GM12878 (cell line): Measurements from ENCODE around the gene AK5. TPM values are rescaled to one million over a fixed set of nuclear protein-coding genes. Genes with fewer than 3 reads are reported as not detected.

ENCODE experiments used
- ATAC-seq: fragments of 200-7000 bp; cut with Tn5 transposase; 3 replicates; pipeline ENCODE4 v1.9.1; 2020; ENCODE audit warnings: mild to moderate bottlenecking, moderate library complexity
- BruUV-seq: library from RNA; stranded (reverse); fragments of 400-500 nt; replicated peaks from 2 replicates; lab custom pipeline; 2021; lab: Mats Ljungman, UMichigan
- CTCF ChIA-PET: fragments of 300-600 bp; sonication (Branson Sonifier 250); formaldehyde crosslinking; extraction: SDS; loops from one replicate; lab custom pipeline; 2021; ENCODE audit warnings: inconsistent platforms; lab: Yijun Ruan, JAX
- POLR2A ChIA-PET: fragments of 350-600 bp; formaldehyde crosslinking; extraction: SDS; loops from one replicate; lab custom pipeline; 2021; ENCODE audit warnings: inconsistent platforms; lab: Charles Lee
- RAD21 ChIA-PET: fragments of 300-600 bp; sonication (Branson Sonifier 250); formaldehyde crosslinking; loops from one replicate; lab custom pipeline; 2023; ENCODE audit warnings: antibody characterized with exemption; ENCODE audit not compliant: unreplicated experiment; lab: Charles Lee
- SMC1A ChIA-PET: fragments of 300-600 bp; sonication (Branson Sonifier 250); formaldehyde crosslinking; loops from one replicate; lab custom pipeline; 2023; ENCODE audit not compliant: unreplicated experiment, uncharacterized antibody; lab: Charles Lee
- DNase-seq: peaks from one replicate; pipeline ENCODE4 v3.0.0-alpha.2; 2011; ENCODE audit warnings: low read depth, low spot score
- FAIRE-seq: peaks from 3 replicates; lab custom pipeline; 2011; peaks lifted over from hg19 to GRCh38; lab: Jason Lieb, UNC
- H2AFZ ChIP-seq: 2 replicates; pipeline ENCODE4 v1.6.0; 2011; ENCODE audit warnings: low read depth, low read length, control low read depth; ENCODE audit not compliant: control insufficient read depth
- H3K27ac ChIP-seq: 2 replicates; pipeline ENCODE4 v1.5.1; 2011; ENCODE audit warnings: control low read depth; ENCODE audit not compliant: control insufficient read depth, insufficient read depth
- H3K27me3 ChIP-seq, 2 experiments: replicated peaks in 1 of 2; 2 replicates each; pipeline versions ENCODE4 v1.6.0 to v1.6.1; 2011; ENCODE audit warnings: low read length in 1 of 2; ENCODE audit not compliant: control insufficient read depth in 2 of 2, insufficient read depth in 2 of 2
- H3K36me3 ChIP-seq, 2 experiments: 2 replicates each; pipeline ENCODE4 v1.5.1; 2011; ENCODE audit warnings: low read length in 1 of 2; ENCODE audit not compliant: control insufficient read depth in 2 of 2, insufficient read depth in 2 of 2
- H3K4me1 ChIP-seq: 2 replicates; pipeline ENCODE4 v1.6.1; 2011; ENCODE audit warnings: mild to moderate bottlenecking, low read length, moderate library complexity, mixed read lengths; ENCODE audit not compliant: control insufficient read depth, insufficient read depth
- H3K4me2 ChIP-seq: 2 replicates; pipeline ENCODE4 v1.6.0; 2011; ENCODE audit warnings: control low read depth; ENCODE audit not compliant: control insufficient read depth, insufficient read depth
- H3K4me3 ChIP-seq: fragments of 200-600 bp; sonication (generic); 2 replicates; pipeline ENCODE4 v1.5.1; 2016
- H3K79me2 ChIP-seq: 2 replicates; pipeline ENCODE4 v1.6.0; 2011; ENCODE audit warnings: low read length; ENCODE audit not compliant: control insufficient read depth, insufficient read depth
- H3K9ac ChIP-seq: 2 replicates; pipeline ENCODE4 v1.8.0; 2011; ENCODE audit warnings: low read length, control low read depth, mixed read lengths; ENCODE audit not compliant: control insufficient read depth, insufficient read depth
- H3K9me3 ChIP-seq: replicated peaks from 3 replicates; pipeline ENCODE4 v1.5.1; 2011; ENCODE audit warnings: mild to moderate bottlenecking, low read length; ENCODE audit not compliant: control insufficient read depth, insufficient read depth
- H4K20me1 ChIP-seq: 2 replicates; pipeline ENCODE4 v1.6.0; 2011; ENCODE audit not compliant: control insufficient read depth, insufficient read depth
- ATF3 ChIP-seq: IDR thresholded peaks from 2 replicates; pipeline ENCODE4 v1.6.1; 2011; ENCODE audit warnings: low read depth, mild to moderate bottlenecking, low read length, moderate library complexity, borderline replicate concordance; ENCODE audit errors: extremely low read depth
- DPF2 ChIP-seq: fragments of 450-650 bp; IDR thresholded peaks from 2 replicates; pipeline ENCODE4 v1.6.1; 2017; ENCODE audit warnings: mild to moderate bottlenecking
- EED ChIP-seq: sonication (generic); IDR thresholded peaks from 2 replicates; pipeline ENCODE4 v1.6.1; 2016; ENCODE audit warnings: antibody characterized with exemption, low read depth
- ESRRA ChIP-seq: IDR thresholded peaks from 2 replicates; pipeline ENCODE4 v1.6.1; 2012; ENCODE audit warnings: mild to moderate bottlenecking, low read length, improper control_type of control experiment
- GABPA ChIP-seq: IDR thresholded peaks from 2 replicates; pipeline ENCODE4 v1.6.1; 2014; ENCODE audit warnings: antibody characterized with exemption, low read depth, mild to moderate bottlenecking, inconsistent platforms
- JUNB ChIP-seq: IDR thresholded peaks from 2 replicates; pipeline ENCODE4 v1.6.1; 2016; ENCODE audit warnings: antibody characterized with exemption, mild to moderate bottlenecking
- KLF5 ChIP-seq: fragments of 450-650 bp; IDR thresholded peaks from 2 replicates; pipeline ENCODE4 v1.6.1; 2014; ENCODE audit warnings: mild to moderate bottlenecking; ENCODE audit not compliant: partially characterized antibody
- MEF2A ChIP-seq: IDR thresholded peaks from 2 replicates; pipeline ENCODE4 v1.6.1; 2011; ENCODE audit warnings: low read depth, mild to moderate bottlenecking, low read length, moderate library complexity; ENCODE audit not compliant: insufficient read depth
- MXI1 ChIP-seq: fragments of 150-350 bp; IDR thresholded peaks from 2 replicates; pipeline ENCODE4 v1.6.1; 2011; ENCODE audit warnings: low read depth, mild to moderate bottlenecking, inconsistent platforms, low read length, improper control_type of control experiment
- NBN ChIP-seq: fragments of 450-650 bp; IDR thresholded peaks from 2 replicates; pipeline ENCODE4 v1.6.1; 2016
- NR2F1 ChIP-seq: fragments of 450-650 bp; conservative IDR thresholded peaks from 2 replicates; pipeline ENCODE4 v1.6.1; 2017; ENCODE audit warnings: mild to moderate bottlenecking
- RAD21 ChIP-seq: IDR thresholded peaks from 2 replicates; pipeline ENCODE4 v1.6.1; 2011; ENCODE audit warnings: mild to moderate bottlenecking, low read depth, low read length, moderate library complexity; ENCODE audit not compliant: insufficient read depth
- RELA ChIP-seq: fragments of 450-650 bp; IDR thresholded peaks from 2 replicates; pipeline ENCODE4 v1.8.0; 2014; ENCODE audit warnings: borderline replicate concordance; ENCODE audit not compliant: partially characterized antibody
- SMAD1 ChIP-seq: fragments of 450-650 bp; IDR thresholded peaks from 2 replicates; pipeline ENCODE4 v1.6.1; 2018; ENCODE audit warnings: mild to moderate bottlenecking, low read depth; ENCODE audit not compliant: partially characterized antibody
- SMC3 ChIP-seq: IDR thresholded peaks from 2 replicates; pipeline ENCODE4 v1.6.1; 2011; ENCODE audit warnings: low read length, improper control_type of control experiment, borderline replicate concordance
- SREBF1 ChIP-seq: IDR thresholded peaks from 2 replicates; pipeline ENCODE4 v1.6.1; 2012; ENCODE audit warnings: mild to moderate bottlenecking, low read length
- TBL1XR1 ChIP-seq: IDR thresholded peaks from 2 replicates; pipeline ENCODE4 v1.6.1; 2012; ENCODE audit warnings: low read depth, low read length, improper control_type of control experiment
- TCF3 ChIP-seq: IDR thresholded peaks from 2 replicates; pipeline ENCODE4 v1.6.1; 2012; ENCODE audit warnings: low read depth, mild to moderate bottlenecking, low read length, borderline replicate concordance; ENCODE audit not compliant: insufficient read depth
- WGBS: methylation state at CpG from one replicate; pipeline ENCODE4 v1.1.6; 2016; ENCODE audit warnings: low lambda C conversion rate; ENCODE audit not compliant: insufficient replicate concordance, insufficient coverage; ENCODE audit errors: missing lambda C conversion rate; 5-methylcytosine and 5-hydroxymethylcytosine counted together
- in situ Hi-C: fragments of 300-500 bp; cut with MboI; formaldehyde crosslinking; loops from 9 replicates; pipeline ENCODE4 v1.14.3; 2018; ENCODE audit warnings: mixed read lengths
- intact Hi-C: fragments of 100-400 bp; cut with micrococcal nuclease; formaldehyde crosslinking; loops from one replicate; pipeline ENCODE4 v1.14.2; 2022; ENCODE audit not compliant: unreplicated experiment
- polyA plus RNA-seq, 11 experiments: library from polyadenylated mRNA; depleted of rRNA in 4 of 11; unstranded in 6 of 11; stranded (reverse) in 5 of 11; fragments of >200 nt; fragmentation: Nextera tagmentation in 4 of 11; fragmentation: Illumina TruSeq in 1 of 11; extraction: Ambion mirVana in 4 of 11; extraction: Trizol in 1 of 11; gene quantifications; 1 replicate in 1 of 11; 2 replicates in 10 of 11; pipeline versions ENCODE4 v1.2.1 to v1.2.3, GENCODE V29; 2011 to 2016; ENCODE audit warnings: inconsistent platforms in 2 of 11, missing spikeins in 2 of 11, low read depth in 1 of 11
- total RNA-seq, 4 experiments: library from RNA; depleted of rRNA in 3 of 4; stranded (reverse); fragments of >200 nt in 3 of 4; fragmentation: Illumina TruSeq in 1 of 4; extraction: Trizol in 1 of 4; gene quantifications; 2 replicates each; pipeline versions ENCODE4 v1.2.1 to v1.2.3, GENCODE V29; 2013 to 2021
- TF ChIP-seq, protein P1 (sequence below): fragments of 450-650 bp; IDR thresholded peaks from 2 replicates; pipeline ENCODE4 v1.6.1; 2017; ENCODE audit warnings: mild to moderate bottlenecking
- TF ChIP-seq, protein P2 (sequence below): IDR thresholded peaks from 2 replicates; pipeline ENCODE4 v1.6.1; 2012; ENCODE audit warnings: low read depth, low read length, improper control_type of control experiment

AK5 gene
- total and polyA plus RNA-seq, 10 of the 15 experiments (the other 5 are each of a cell fraction or from before 2014, with no cell fraction given): 0.08 to 0.33 TPM; not detected in 8

DNA sequence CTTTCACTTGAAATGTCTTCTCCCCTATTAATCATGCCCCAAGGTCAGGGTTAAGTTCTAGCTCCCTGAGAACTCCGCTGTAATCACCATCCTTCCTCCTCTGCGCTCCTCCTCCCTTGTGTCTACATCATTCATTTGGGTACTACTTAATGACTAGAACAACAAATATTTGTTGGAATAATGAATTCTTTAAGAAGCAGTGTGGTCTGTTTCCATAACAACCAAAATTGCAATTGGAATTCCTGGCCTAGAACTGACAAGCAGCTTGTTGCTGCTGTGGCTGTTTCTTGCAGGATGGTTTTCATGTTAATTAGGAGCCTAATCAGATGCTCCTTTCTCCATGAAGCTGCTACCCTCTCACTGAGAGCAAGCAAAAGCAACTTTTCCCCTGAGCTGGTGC lies 208.1 kb downstream of the AK5 start:
- POLR2A ChIA-PET: interaction anchor here (0.7 kb wide), 1 partner anchor 317 kb away, joined by 3 read pairs; no protein-coding TSS in a partner anchor
- BruUV-seq: no TSS peak
- intact Hi-C loops: no loop called here

GRCh38 chr1:77494026-77494425 lies 212.2 kb downstream of the AK5 start:
- no peak overlapping the region for H3K9ac ChIP-seq
- TF ChIP-seq MEF2A (no peak), ATF3 (no peak), TCF3 (no peak), EED (no peak), SREBF1 (no peak), GABPA (no peak), DPF2 (no peak), SMAD1 (no peak), JUNB (no peak)
- TF ChIP-seq, protein P1, sequence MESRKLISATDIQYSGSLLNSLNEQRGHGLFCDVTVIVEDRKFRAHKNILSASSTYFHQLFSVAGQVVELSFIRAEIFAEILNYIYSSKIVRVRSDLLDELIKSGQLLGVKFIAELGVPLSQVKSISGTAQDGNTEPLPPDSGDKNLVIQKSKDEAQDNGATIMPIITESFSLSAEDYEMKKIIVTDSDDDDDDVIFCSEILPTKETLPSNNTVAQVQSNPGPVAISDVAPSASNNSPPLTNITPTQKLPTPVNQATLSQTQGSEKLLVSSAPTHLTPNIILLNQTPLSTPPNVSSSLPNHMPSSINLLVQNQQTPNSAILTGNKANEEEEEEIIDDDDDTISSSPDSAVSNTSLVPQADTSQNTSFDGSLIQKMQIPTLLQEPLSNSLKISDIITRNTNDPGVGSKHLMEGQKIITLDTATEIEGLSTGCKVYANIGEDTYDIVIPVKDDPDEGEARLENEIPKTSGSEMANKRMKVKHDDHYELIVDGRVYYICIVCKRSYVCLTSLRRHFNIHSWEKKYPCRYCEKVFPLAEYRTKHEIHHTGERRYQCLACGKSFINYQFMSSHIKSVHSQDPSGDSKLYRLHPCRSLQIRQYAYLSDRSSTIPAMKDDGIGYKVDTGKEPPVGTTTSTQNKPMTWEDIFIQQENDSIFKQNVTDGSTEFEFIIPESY: no peak

More for the DNA sequence above, 208.1 kb downstream of the AK5 start:
- ChIA-PET RAD21 (no interaction called here), SMC1A (no interaction called here), CTCF (no interaction called here)
- 73% methylated on average over 2 of the region's 2 CpGs for WGBS
- no peak overlapping the region for H3K9ac ChIP-seq
- H3K27ac ChIP-seq: no peak overlapping the region
- no peak for ATAC-seq
- no peak overlapping the region for H3K4me3 ChIP-seq
- no peak overlapping the region for H3K4me2 ChIP-seq
- no peaks in the 10 kb centered on the region for H3K9me3 ChIP-seq
- FAIRE-seq: no peak
- H3K36me3 ChIP-seq: no peaks in the 10 kb centered on the region
- no peaks in the 10 kb centered on the region for H3K4me1 ChIP-seq
- in situ Hi-C loops: no loop called here
- no peak for DNase-seq
- no peaks in the 10 kb centered on the region; a peak in 1 of 4 replicates for H3K27me3 ChIP-seq
- no peaks in the 10 kb centered on the region for H4K20me1 ChIP-seq
- no peak overlapping the region for H2AFZ ChIP-seq
- TF ChIP-seq, protein P2, sequence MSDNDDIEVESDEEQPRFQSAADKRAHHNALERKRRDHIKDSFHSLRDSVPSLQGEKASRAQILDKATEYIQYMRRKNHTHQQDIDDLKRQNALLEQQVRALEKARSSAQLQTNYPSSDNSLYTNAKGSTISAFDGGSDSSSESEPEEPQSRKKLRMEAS: no peak
- no peak for TF ChIP-seq RELA
- no peak for TF ChIP-seq NBN
- no peak for TF ChIP-seq MXI1
- TF ChIP-seq SMC3: no peak
- no peak for TF ChIP-seq ESRRA
- no peak for TF ChIP-seq KLF5
- no peak for TF ChIP-seq NR2F1
- TF ChIP-seq RAD21: no peak
- no peak for TF ChIP-seq TBL1XR1
- H3K79me2 ChIP-seq: no peaks in the 10 kb centered on the region

More at GRCh38 chr1:77494026-77494425, 212.2 kb downstream of the AK5 start:
- Histone ChIP-seq H3K4me1 (no peaks in the 10 kb centered on the region), H3K27ac (no peak overlapping the region), H3K4me2 (no peak overlapping the region), H3K4me3 (no peak overlapping the region), H3K36me3 (no peaks in the 10 kb centered on the region), H3K27me3 (no peaks in the 10 kb centered on the region), H2AFZ (no peak overlapping the region), H3K9me3 (no peaks in the 10 kb centered on the region; the same call in 2 of the 3 replicates), H3K79me2 (no peaks in the 10 kb centered on the region), H4K20me1 (no peaks in the 10 kb centered on the region)
- ATAC-seq (no peak), FAIRE-seq (no peak), DNase-seq (no peak)
- in situ Hi-C loops: no loop called here
- CTCF ChIA-PET: no interaction called here
- intact Hi-C loops: no loop called here
- POLR2A ChIA-PET: interaction anchor here (0.8 kb wide), 1 partner anchor 644 kb away, joined by 4 read pairs; no protein-coding TSS in a partner anchor
- SMC1A ChIA-PET: no interaction called here
- BruUV-seq: no TSS peak
- RAD21 ChIA-PET: no interaction called here
